ACHN (cell line): Measurements from ENCODE around the gene CACNA1E.
A peak's percentile ranks its signal among the peaks of the same experiment; 100 is the strongest.

ENCODE experiments used
- DNase-seq: peaks from one replicate; pipeline ENCODE4 v3.0.0-alpha.2; 2015
- in situ Hi-C: cut with HindIII; loops from 2 replicates; pipeline ENCODE4 v1.10.0; 2017; ENCODE audit warnings: low sequenced_read_pairs, low pct_ligation_motif_present, low pct_unique_long_range_greater_than_20kb

Gene CACNA1E

DNA sequence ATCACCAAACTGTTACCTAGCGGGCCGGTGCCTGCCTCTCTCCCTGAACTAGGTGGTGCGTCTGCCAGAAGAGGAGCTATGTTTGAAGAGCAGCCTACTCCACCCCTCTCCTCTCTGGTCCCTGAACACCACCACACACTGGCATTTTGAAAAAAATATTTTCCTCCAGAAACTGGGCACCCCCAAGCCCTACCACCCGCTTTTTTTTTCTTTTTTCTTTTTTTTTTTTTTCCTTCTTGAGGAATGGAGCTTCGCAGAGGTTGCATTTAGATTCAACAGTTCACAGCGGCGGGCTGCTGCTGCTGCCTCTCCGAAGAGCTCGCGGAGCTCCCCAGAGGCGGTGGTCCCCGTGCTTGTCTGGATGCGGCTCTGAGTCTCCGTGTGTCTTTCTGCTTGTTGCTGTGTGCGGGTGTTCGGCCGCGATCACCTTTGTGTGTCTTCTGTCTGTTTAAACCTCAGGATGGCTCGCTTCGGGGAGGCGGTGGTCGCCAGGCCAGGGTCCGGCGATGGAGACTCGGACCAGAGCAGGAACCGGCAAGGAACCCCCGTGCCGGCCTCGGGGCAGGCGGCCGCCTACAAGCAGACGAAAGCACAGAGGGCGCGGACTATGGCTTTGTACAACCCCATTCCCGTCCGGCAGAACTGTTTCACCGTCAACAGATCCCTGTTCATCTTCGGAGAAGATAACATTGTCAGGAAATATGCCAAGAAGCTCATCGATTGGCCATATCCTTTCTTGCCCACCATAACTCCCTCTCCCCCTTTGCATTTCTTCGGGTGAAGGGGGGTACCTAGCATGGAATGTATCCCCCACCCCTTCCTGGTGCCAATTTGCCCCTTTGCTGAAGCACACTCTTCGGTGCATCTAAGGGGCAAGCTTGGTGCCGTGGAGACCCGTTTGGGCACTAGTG is at the start of gene CACNA1E:
Gene CACNA1E, plus strand, starts transcription at position 233 of the 911 bp plus-strand sequence. Its CDS starts 228 bp downstream, at position 461.
- no peak for DNase-seq
- in situ Hi-C loops = loop anchor here (25.0 kb wide), 1 partner anchor 454 kb away; no protein-coding TSS in a partner anchor

DNA sequence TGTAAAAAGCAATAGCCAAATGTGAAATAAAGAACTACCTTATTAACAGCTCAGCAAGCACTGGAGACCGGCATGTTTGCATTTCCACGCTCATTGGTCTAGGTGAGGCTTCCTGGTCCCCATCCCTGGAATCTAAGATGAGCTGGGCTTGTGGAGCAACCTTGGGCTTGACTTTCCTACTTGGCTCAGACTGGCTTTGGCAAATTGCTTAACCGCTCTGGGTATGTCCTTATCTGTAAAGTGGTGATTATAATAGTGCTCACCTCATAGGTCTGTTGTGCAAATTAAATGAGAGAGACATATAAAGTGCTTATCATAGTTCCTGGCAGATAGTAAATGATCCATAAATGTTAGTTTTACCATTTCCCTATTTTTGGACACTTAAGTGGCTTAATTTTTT is 49.4 kb upstream of the CACNA1E start:
- DNase-seq = no peak

GRCh38 chr1:181438013-181438412 is 45.3 kb upstream of the CACNA1E start:
- in situ Hi-C loops = no loop called here
- no peak for DNase-seq

More for the DNA sequence above, 49.4 kb upstream of the CACNA1E start:
- in situ Hi-C loops = no loop called here

- in situ Hi-C loops = no loop called here
- no peak for DNase-seq
Measured at GRCh38 chr1:181440510-181440909, 42.8 kb upstream of the CACNA1E start.

DNA sequence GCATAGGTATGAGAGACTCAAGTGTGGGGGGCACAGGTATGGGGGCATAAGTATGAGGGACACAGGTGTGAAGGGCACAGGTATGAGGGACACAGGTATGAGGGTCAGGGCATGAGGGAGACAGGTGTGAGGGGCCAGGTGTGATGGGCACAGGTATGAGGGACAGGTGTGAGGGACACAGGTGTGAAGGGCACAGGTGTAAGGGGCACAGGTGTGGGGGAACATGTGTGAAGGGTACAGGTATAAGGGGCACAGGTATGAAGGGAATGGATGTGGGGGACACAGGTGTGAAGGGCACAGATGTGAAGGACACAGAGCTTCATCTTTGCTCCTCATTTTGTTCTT is 41.2 kb upstream of the CACNA1E start:
- no peak for DNase-seq
- in situ Hi-C loops = no loop called here

- DNase-seq = no peak
- in situ Hi-C loops = no loop called here
Measured at GRCh38 chr1:181443231-181443853, 40.0 kb upstream of the CACNA1E start.

DNA sequence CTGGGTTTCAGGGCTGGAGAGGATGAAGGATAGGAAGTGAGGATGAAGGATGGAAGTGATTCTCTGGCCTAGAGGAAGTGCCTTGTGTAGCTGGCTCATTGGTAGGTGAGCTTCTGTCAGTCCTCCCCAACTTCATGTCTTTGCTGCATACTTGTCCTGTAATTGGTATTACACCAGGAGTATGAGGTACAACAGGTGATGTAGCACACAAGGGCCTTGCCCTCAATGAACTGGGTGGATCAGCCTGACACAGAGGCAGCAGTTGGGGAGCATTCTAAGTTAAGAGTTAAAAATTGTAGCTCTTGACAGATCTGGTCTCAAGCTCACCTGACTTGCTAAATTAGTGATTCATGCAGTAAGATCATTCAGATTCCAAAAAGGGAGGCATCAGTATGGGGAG is 37.9 kb upstream of the CACNA1E start:
- in situ Hi-C loops = no loop called here
- DNase-seq = no peak

GRCh38 chr1:181448461-181448860 is 34.9 kb upstream of the CACNA1E start:
- no peak for DNase-seq
- in situ Hi-C loops = no loop called here

- in situ Hi-C loops = no loop called here
- DNase-seq = no peak
Measured at GRCh38 chr1:181451661-181452230, 31.6 kb upstream of the CACNA1E start.

GRCh38 chr1:181452746-181453145 is 30.6 kb upstream of the CACNA1E start:
- peak; percentile 55 for DNase-seq
- in situ Hi-C loops = no loop called here

DNA sequence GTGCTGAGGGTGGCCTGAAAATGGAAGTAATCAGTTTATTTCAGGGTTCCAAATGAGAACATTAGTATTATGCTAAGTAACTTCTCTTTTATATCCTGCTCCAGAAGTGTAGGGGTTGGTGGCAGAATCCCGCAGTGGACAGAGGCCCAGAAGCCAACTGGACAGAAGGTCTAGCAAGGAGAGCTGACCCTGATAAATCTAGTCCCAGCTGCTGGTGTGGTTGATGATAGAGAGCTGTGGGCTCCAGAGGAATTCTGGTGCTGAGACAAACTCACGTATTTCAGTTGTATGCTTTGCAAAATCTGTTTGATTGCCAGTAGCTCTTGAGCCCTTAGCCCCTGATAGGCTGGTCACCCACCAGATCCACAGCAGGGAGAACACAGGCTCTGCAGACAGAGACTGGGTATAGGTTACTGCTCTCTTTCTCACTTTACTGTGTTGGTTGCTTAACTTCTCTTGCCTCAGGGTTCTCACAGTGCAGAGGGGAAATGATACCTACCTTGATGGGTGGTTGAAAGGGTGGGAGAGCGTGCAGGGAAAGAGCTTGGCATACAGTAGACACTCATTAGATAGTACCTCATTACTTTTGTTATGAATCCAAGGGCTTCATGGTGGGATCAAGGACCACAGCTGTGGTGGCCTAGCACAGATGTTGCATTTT is 29.6 kb upstream of the CACNA1E start:
- in situ Hi-C loops = no loop called here
- no peak for DNase-seq

DNA sequence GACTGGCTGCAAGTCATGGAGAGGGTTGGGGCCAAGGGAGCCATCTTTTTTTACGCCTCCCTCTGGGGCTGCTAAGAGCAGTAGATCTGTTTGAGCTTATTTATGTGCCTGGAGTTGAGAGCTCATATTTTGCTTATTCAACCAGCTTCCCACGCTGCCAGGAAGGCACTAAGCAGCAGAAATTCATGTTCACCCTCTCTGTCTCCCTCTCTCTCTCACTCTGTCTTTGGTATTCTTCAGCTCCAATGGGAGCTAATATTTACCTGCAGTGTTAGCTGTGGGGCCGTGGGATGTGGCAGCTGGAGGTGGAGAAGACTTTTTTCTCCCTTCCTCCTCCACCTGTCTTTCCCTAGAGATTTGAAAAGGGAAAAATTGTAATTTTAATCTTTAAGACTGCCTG is 26.8 kb upstream of the CACNA1E start:
- no peak for DNase-seq
- in situ Hi-C loops = no loop called here

GRCh38 chr1:181458419-181458818 is 24.9 kb upstream of the CACNA1E start:
- in situ Hi-C loops = no loop called here
- DNase-seq = no peak

- in situ Hi-C loops = no loop called here
Measured at GRCh38 chr1:181459067-181459466, 24.2 kb upstream of the CACNA1E start.

GRCh38 chr1:181469829-181470228 is 13.5 kb upstream of the CACNA1E start:
- peak; percentile 84 for DNase-seq
- in situ Hi-C loops = no loop called here

More at GRCh38 chr1:181459067-181459466, 24.2 kb upstream of the CACNA1E start:
- DNase-seq = no peak

DNA sequence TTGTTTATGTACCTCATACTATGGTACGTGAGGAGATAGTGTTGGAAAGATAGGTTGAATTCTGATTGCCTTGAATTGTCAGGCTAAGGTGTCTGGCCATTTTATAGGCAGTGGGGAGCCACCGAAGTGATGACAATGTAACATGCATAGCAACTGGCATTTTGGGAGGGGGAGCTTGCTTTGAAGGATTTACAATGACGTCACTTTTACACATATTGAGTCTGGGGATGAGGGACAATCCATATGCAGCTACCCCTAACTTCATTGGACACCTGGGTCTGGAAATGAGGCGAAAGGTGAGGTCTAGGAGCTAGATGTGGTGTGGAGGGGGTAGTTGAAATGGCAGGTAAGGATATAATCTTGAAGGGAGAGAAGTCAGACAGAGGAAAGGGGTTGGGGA is 7.7 kb upstream of the CACNA1E start:
- in situ Hi-C loops = loop anchor here (25.0 kb wide), 1 partner anchor 462 kb away; no protein-coding TSS in a partner anchor
- DNase-seq = no peak

- no peak for DNase-seq
- in situ Hi-C loops = loop anchor here (25.0 kb wide), 1 partner anchor 461 kb away; no protein-coding TSS in a partner anchor
Measured at GRCh38 chr1:181476581-181476980, 6.7 kb upstream of the CACNA1E start.

- in situ Hi-C loops = loop anchor here (25.0 kb wide), 1 partner anchor 459 kb away; no protein-coding TSS in a partner anchor
- DNase-seq = no peak
Measured at GRCh38 chr1:181478306-181478705, 5.0 kb upstream of the CACNA1E start.
